Uterus (tissue), 2 donors: ENCODE data around the gene PIEZO2.

ENCODE experiments used
- CTCF ChIP-seq, 4 experiments: fragments of 200-600 bp in 2 of 4; fragments of 450-650 bp in 2 of 4; sonication (generic) in 2 of 4; IDR thresholded peaks; one replicate each; pipeline ENCODE4 v1.5.1; 2016 to 2019; ENCODE audit warnings: antibody characterized with exemption in 4 of 4, mild to moderate bottlenecking in 2 of 4, moderate library complexity in 1 of 4
- POLR2A ChIP-seq, 2 donors: fragments of 450-650 bp; IDR thresholded peaks; one replicate each; pipeline ENCODE4 v1.6.1; 2016; ENCODE audit warnings: antibody characterized with exemption in 2 of 2, mild to moderate bottlenecking in 1 of 2, moderate library complexity in 1 of 2

- TF ChIP-seq CTCF (IDR thresholded peaks at IDR 0.05), result no peak
- no peak for TF ChIP-seq POLR2A (IDR thresholded peaks at IDR 0.05)
These were observed 30.7 kb upstream of the PIEZO2 start for GRCh38 chr18:11179959-11180519.
